HG03139 (cell line): Measurements from ENCODE around the gene CADPS.

Source experiments
- ATAC-seq: cut with Tn5 transposase; IDR thresholded peaks from one replicate; pipeline ENCODE4 v1.9.1; 2021; ENCODE audit not compliant: unreplicated experiment

CADPS gene

GRCh38 chr3:62696011-62696410, 179.2 kb downstream of the CADPS start:
- no peak for ATAC-seq

- ATAC-seq: no peak
These were observed 186.4 kb downstream of the CADPS start for GRCh38 chr3:62688812-62689211.

GRCh38 chr3:62688050-62688449, 187.2 kb downstream of the CADPS start:
- ATAC-seq: no peak

GRCh38 chr3:62686503-62687294, 188.5 kb downstream of the CADPS start:
- no peak for ATAC-seq

- no peak for ATAC-seq
These were observed 192.4 kb downstream of the CADPS start for GRCh38 chr3:62682826-62683225.

GRCh38 chr3:62679988-62680387, 195.2 kb downstream of the CADPS start:
- ATAC-seq: no peak

GRCh38 chr3:62678841-62679240, 196.4 kb downstream of the CADPS start:
- ATAC-seq: no peak

- no peak for ATAC-seq
These were observed 197.3 kb downstream of the CADPS start for GRCh38 chr3:62677926-62678325.

- no peak for ATAC-seq
These were observed 198.4 kb downstream of the CADPS start for GRCh38 chr3:62676689-62677271.

- ATAC-seq: no peak
These were observed 199.7 kb downstream of the CADPS start for GRCh38 chr3:62675492-62675891.

GRCh38 chr3:62672988-62673313, 202.3 kb downstream of the CADPS start:
- no peak for ATAC-seq

GRCh38 chr3:62672270-62672987, 202.8 kb downstream of the CADPS start:
- ATAC-seq: peak; percentile 64

- no peak for ATAC-seq
These were observed 204.9 kb downstream of the CADPS start for GRCh38 chr3:62670351-62670750.

GRCh38 chr3:62669161-62669560, 206.1 kb downstream of the CADPS start:
- ATAC-seq: no peak

GRCh38 chr3:62667714-62668113, 207.5 kb downstream of the CADPS start:
- ATAC-seq: no peak

GRCh38 chr3:62665627-62666437, 209.4 kb downstream of the CADPS start:
- peak; percentile 85 for ATAC-seq

- no peak for ATAC-seq
These were observed 212.5 kb downstream of the CADPS start for GRCh38 chr3:62662677-62663076.

- no peak for ATAC-seq
These were observed 215.6 kb downstream of the CADPS start for GRCh38 chr3:62659660-62660059.

- ATAC-seq: no peak
These were observed 219.5 kb downstream of the CADPS start for GRCh38 chr3:62655691-62656063.

- ATAC-seq: no peak
These were observed 220.0 kb downstream of the CADPS start for GRCh38 chr3:62655056-62655690.

- no peak for ATAC-seq
These were observed 221.4 kb downstream of the CADPS start for GRCh38 chr3:62653796-62654195.
